Thyroid gland (tissue), 4 donors: ENCODE data around the gene TBC1D8.

ENCODE experiments used
- POLR2A ChIP-seq, 2 donors: fragments of 450-650 bp; IDR thresholded peaks; one replicate each; pipeline ENCODE4 v1.6.1; 2017; ENCODE audit warnings: antibody characterized with exemption in 2 of 2, mild to moderate bottlenecking in 2 of 2, moderate library complexity in 1 of 2
- TF ChIP-seq, protein P1 (sequence below), 6 experiments: fragments of 200-600 bp in 3 of 6; fragments of 450-650 bp in 3 of 6; sonication (generic) in 3 of 6; IDR thresholded peaks; one replicate each; pipeline ENCODE4 v1.5.1; 2016 to 2019; ENCODE audit warnings: antibody characterized with exemption in 6 of 6, mild to moderate bottlenecking in 2 of 6, inconsistent platforms in 1 of 6, moderate library complexity in 1 of 6

DNA sequence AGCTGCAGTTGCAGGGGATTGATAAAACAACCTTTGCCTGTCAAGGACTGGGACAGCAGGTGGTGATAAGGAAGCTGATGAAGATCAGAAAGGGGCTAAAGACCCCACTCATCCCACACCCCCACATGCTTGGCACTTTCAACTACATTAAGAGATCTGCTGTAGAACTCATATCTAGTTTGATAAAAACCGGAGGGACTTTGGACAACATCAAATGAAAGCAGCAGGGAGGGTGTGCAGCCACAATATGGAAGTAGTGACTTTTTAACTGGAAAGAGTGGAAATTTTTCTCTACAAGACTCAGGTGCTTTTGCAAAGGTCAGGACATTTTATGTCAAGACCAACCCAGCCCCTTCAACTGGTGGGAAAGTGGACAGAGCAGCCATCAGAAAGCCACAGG, 56.8 kb downstream of the TBC1D8 start:
- TF ChIP-seq, protein P1, sequence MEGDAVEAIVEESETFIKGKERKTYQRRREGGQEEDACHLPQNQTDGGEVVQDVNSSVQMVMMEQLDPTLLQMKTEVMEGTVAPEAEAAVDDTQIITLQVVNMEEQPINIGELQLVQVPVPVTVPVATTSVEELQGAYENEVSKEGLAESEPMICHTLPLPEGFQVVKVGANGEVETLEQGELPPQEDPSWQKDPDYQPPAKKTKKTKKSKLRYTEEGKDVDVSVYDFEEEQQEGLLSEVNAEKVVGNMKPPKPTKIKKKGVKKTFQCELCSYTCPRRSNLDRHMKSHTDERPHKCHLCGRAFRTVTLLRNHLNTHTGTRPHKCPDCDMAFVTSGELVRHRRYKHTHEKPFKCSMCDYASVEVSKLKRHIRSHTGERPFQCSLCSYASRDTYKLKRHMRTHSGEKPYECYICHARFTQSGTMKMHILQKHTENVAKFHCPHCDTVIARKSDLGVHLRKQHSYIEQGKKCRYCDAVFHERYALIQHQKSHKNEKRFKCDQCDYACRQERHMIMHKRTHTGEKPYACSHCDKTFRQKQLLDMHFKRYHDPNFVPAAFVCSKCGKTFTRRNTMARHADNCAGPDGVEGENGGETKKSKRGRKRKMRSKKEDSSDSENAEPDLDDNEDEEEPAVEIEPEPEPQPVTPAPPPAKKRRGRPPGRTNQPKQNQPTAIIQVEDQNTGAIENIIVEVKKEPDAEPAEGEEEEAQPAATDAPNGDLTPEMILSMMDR (IDR thresholded peaks at IDR 0.05), result no peak
- TF ChIP-seq POLR2A (IDR thresholded peaks at IDR 0.05), result no peak
